Measurements from ENCODE around the gene PITX3. TPM values are rescaled to one million over a fixed set of nuclear protein-coding genes. Genes with fewer than 3 reads are reported as not detected.
"Not testable (repeated sequence)": the region's sequence is repeated elsewhere in the genome, so short reads cannot be mapped to it uniquely, and the experiment has no call there.

PITX3 gene
- total and polyA plus RNA-seq, 5 experiments from 2014 or later = not detected

DNA sequence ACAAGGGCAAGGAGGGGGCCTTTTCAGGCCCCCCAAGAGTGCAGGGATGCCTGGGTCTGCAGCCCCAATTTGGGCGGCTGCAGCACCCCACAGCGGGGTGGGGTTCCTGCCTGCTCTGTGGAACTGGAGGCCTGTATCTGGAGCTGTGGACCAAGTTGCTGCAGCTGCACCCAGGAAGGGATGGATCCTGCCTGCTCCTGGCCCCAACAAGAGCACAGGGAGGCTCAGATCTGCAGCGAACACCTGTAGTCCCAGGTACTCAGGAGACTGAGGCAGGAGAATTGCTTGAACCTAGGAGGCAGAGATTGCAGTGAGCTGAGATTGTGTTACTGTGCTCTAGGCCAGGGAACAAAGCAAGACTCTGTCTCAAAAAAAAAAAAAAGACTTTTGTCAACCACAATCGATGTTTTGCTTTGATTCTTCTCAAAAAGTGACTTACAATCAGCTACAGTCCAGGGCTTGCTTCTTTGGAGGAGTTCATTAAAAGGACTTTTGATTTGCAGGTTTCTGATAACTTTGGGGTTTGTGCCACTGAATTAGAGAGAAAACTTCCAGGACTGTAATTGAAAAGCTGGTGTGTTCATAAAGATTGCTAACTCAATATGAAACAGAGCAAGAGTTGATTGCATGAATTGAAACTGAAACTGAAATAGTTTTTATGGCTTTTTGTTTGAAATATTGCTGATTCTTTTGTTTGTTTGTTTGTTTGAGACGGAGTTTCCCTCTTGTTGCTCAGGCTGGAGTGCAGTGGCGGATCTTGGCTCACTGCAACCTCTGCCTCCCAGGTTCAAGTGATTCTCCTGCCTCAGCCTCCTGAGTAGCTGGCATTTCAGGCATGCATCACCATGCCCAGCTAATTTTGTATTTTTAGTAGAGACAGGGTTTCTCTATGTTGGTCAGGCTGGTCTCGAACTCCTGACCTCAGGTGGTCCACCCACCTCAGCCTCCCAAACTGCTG is 52.1 kb downstream of the PITX3 start:
- peak in 3 of 10 donors; percentile 11 to 21 (median 21) for DNase-seq
- H3K36me3 Mint-ChIP-seq, POLR2A ChIA-PET, H3K27me3 Mint-ChIP-seq: not testable (repeated sequence)
- H3K9me3 Mint-ChIP-seq = peaks cover 0 to 17% (median 8%) of the 10 kb centered on the region in 9 donors
- H3K4me1 Mint-ChIP-seq = peaks cover 6 to 17% (median 11%) of the 10 kb centered on the region in 4 donors
- peak in 1 of 2 donors; percentile 38 for ATAC-seq
- peak overlapping the region; percentile 66 to 93 (median 84) for H3K27ac Mint-ChIP-seq
- H3K4me3 Mint-ChIP-seq = peak overlapping the region; percentile 53 to 76 (median 60)

DNA sequence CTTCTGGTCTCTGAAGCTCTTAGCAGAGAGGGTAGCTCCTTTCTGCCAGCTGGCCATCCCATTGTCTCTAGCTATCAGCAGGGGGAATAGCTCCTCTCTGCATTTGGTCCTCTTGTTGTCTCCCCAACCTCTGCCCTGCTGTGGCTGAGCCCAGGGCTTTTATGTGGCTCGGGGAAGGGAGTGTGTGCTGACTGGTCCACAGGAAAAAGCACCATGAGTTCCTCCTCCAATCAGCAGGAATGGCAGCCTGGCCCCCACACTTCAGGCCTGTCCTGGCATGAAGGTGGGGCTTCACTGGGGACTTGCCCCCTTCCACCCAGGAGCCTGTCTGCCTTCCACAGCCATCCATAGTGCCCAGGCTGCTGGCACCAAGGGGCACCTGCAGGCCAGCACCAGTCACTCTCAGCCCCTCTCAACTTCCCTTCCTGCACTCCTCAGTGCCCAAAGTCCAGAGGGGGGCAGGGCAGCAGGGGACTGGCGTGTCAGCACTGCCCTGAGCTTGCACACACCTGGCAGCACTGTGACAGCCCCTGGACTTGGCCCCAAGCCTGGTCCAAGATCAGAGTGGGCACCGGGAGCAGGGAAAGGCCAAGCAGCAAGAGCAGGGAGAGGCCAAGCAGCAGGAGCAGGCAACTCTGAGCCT is 52.9 kb downstream of the PITX3 start:
- peak overlapping the region in 1 of 10 donors; percentile 62 for H3K4me3 Mint-ChIP-seq
- no peak for ATAC-seq

DNA sequence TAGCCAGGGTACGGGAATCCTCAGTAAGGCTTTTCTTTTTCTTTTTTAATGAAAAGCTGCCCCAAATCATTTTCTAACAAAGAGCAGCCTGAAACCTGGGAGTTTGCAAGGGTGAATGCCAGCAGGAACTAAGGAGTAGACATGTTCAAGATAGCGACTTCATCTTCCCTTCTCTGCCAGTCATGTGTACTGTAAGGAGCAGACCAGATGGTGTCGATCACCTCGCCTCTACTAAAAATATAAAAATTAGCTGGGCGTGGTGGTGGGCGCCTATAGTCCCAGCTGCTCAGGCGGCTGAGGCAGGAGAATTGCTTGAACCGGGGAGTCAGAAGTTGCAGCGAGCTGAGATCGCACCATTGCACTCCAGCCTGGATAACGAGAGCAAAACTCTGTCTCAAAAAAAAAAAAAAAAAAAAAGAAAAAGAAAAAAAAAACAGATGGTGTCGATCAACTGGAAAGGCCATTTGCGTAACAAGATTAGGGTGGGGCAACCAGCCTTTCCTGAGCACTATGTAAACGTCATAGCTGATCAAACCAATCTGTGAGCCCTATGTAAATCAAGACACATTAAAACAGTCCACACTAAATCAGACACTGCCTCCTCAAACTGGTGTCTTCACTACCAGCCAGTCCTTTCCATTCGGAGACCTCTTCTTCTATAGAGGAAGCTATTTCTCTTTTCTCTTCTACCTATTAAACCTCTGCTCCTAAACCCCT is 55.3 kb downstream of the PITX3 start:
- ATAC-seq (no peak), DNase-seq (no peak)
- POLR2A ChIA-PET = no interaction called here
- no peaks in the 10 kb centered on the region for H3K36me3 Mint-ChIP-seq
- no peaks in the 10 kb centered on the region for H3K27me3 Mint-ChIP-seq
- H3K27ac Mint-ChIP-seq = no peak overlapping the region
- H3K9me3 Mint-ChIP-seq = peaks cover 0 to 4% (median 0%) of the 10 kb centered on the region in 9 donors
- peaks cover 6 to 17% (median 11%) of the 10 kb centered on the region in 4 donors for H3K4me1 Mint-ChIP-seq
- H3K4me3 Mint-ChIP-seq = no peak overlapping the region

More for the DNA sequence above, 52.9 kb downstream of the PITX3 start:
- H3K4me1 Mint-ChIP-seq = peaks cover 6 to 17% (median 11%) of the 10 kb centered on the region in 4 donors
- POLR2A ChIA-PET = no interaction called here
- DNase-seq = no peak
- H3K27me3 Mint-ChIP-seq = no peaks in the 10 kb centered on the region
- peaks cover 0 to 6% (median 0%) of the 10 kb centered on the region in 3 donors for H3K36me3 Mint-ChIP-seq
- peaks cover 0 to 15% (median 8%) of the 10 kb centered on the region in 9 donors for H3K9me3 Mint-ChIP-seq
- peak overlapping the region in 6 of 10 donors; percentile 48 to 86 (median 70) for H3K27ac Mint-ChIP-seq

DNA sequence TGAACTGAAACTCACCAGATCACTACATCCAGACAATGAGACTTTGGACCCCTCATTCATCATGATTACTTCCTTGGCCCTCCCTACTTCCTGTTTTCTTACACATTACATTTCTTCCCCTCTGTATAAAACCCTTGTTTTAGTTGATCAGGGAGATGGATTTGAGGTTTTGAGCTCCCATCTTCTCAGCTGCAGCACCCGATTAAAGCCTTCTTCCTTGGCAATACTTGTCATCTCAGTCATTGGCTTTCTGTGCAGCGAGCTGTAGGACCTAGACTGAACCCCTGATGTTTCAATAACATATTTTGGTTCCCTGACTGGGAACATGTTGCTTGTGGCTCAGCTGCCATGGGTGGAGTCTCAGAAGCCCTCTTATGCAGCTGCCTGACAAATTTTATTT is 56.0 kb downstream of the PITX3 start:
- POLR2A ChIA-PET = no interaction called here
- Mint-ChIP-seq H3K36me3 (no peaks in the 10 kb centered on the region), H3K4me1 (peaks cover 6 to 17% (median 11%) of the 10 kb centered on the region in 4 donors), H3K9me3 (peaks cover 0 to 4% (median 0%) of the 10 kb centered on the region in 9 donors), H3K27ac (no peak overlapping the region), H3K27me3 (no peaks in the 10 kb centered on the region), H3K4me3 (no peak overlapping the region)
- no peak for ATAC-seq
- no peak for DNase-seq

DNA sequence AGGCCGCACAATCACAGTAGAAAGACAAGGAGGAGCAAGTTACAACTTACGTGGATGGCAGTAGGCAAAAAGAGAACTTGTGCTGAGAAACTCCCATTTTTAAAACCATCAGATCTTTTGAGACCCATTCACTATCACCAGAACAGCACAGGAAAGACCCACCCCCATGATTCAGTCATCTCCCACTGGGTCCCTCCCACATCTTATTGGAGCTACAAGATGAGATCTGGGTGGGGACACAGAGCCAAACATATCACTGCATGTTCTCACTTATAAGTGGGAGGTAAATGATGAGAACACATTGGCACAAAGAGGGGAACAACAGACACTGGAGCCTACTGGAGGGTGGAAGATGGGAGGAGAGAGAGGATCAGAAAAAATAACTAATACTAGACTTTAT is 56.7 kb downstream of the PITX3 start:
- peaks cover 6 to 16% (median 9%) of the 10 kb centered on the region in 4 donors for H3K4me1 Mint-ChIP-seq
- ATAC-seq (no peak), DNase-seq (no peak)
- H3K27me3 Mint-ChIP-seq = no peaks in the 10 kb centered on the region
- peaks cover 0 to 4% (median 0%) of the 10 kb centered on the region in 9 donors for H3K9me3 Mint-ChIP-seq
- H3K27ac Mint-ChIP-seq = no peak overlapping the region
- H3K4me3 Mint-ChIP-seq = no peak overlapping the region
- H3K36me3 Mint-ChIP-seq = no peaks in the 10 kb centered on the region
- POLR2A ChIA-PET = no interaction called here

Other genes with a start within 250 kb of the PITX3 start
- 10 to 100 TPM; 29.9 to 30.2 TPM for gene ARMH3, start 185.3 kb downstream of the PITX3 start, total RNA-seq
- 10 to 100 TPM; 19.9 to 23.1 (median 21.7) TPM for gene ARMH3, start 185.3 kb downstream of the PITX3 start, polyA plus RNA-seq
- 10 to 100 TPM; 21.2 to 22.0 TPM for gene HPS6, start 176.2 kb downstream of the PITX3 start, total RNA-seq
- gene HPS6, start 176.2 kb downstream of the PITX3 start, polyA plus RNA-seq = 10 to 100 TPM; 14.6 to 22.0 (median 16.8) TPM
- 100 to 1,000 TPM; 149 to 156 TPM for gene LDB1, start 121.1 kb downstream of the PITX3 start, total RNA-seq
- 10 to 100 TPM; 29.2 to 45.1 (median 40.7) TPM for gene LDB1, start 121.1 kb downstream of the PITX3 start, polyA plus RNA-seq
- gene PPRC1, start 108.5 kb downstream of the PITX3 start, total RNA-seq = 10 to 100 TPM; 42.4 to 45.1 TPM
- 10 to 100 TPM in 2 of 3 donors, 1 to 10 TPM in 1; 6.2 to 23.7 (median 13.5) TPM for gene PPRC1, start 108.5 kb downstream of the PITX3 start, polyA plus RNA-seq
- gene NOLC1, start 89.1 kb downstream of the PITX3 start, total RNA-seq = 10 to 100 TPM; 64.0 to 71.2 TPM
- gene NOLC1, start 89.1 kb downstream of the PITX3 start, polyA plus RNA-seq = 10 to 100 TPM; 44.1 to 87.9 (median 74.0) TPM
- gene ELOVL3, start 15.2 kb downstream of the PITX3 start, total RNA-seq = not detected
- gene ELOVL3, start 15.2 kb downstream of the PITX3 start, polyA plus RNA-seq = not detected
- gene GBF1, start 4.0 kb upstream of the PITX3 start, total RNA-seq = 10 to 100 TPM; 36.9 to 41.0 TPM
- 10 to 100 TPM in 2 of 3 donors, 1 to 10 TPM in 1; 6.3 to 17.1 (median 10.7) TPM for gene GBF1, start 4.0 kb upstream of the PITX3 start, polyA plus RNA-seq
- 100 to 1,000 TPM; 111 to 123 TPM for gene NFKB2, start 154.2 kb upstream of the PITX3 start, total RNA-seq
- gene NFKB2, start 154.2 kb upstream of the PITX3 start, polyA plus RNA-seq = 10 to 100 TPM in 1 of 3 donors, 1 to 10 TPM in 2; 6.1 to 14.6 (median 9.1) TPM
- 10 to 100 TPM; 11.9 to 13.3 TPM for gene PSD, start 177.3 kb upstream of the PITX3 start, total RNA-seq
- gene PSD, start 177.3 kb upstream of the PITX3 start, polyA plus RNA-seq = 1 to 10 TPM; 4.9 to 5.9 (median 5.3) TPM
- 10 to 100 TPM; 18.7 to 21.1 TPM for gene FBXL15, start 179.3 kb upstream of the PITX3 start, total RNA-seq
- 10 to 100 TPM; 26.8 to 35.5 (median 28.5) TPM for gene FBXL15, start 179.3 kb upstream of the PITX3 start, polyA plus RNA-seq
- gene CUEDC2, start 191.1 kb upstream of the PITX3 start, total RNA-seq = 10 to 100 TPM; 36.5 to 41.7 TPM
- gene CUEDC2, start 191.1 kb upstream of the PITX3 start, polyA plus RNA-seq = 10 to 100 TPM; 60.6 to 76.9 (median 70.8) TPM
- under 1 TPM; 0.52 to 0.73 TPM for gene C10orf95, start 210.0 kb upstream of the PITX3 start, total RNA-seq
- gene C10orf95, start 210.0 kb upstream of the PITX3 start, polyA plus RNA-seq = under 1 TPM; 0.68 to 0.97 (median 0.68) TPM

Measured in naive thymus-derived CD8-positive, alpha-beta T cell (primary cell).